NCI-H82 (cell line): ENCODE data around the gene ZNF276.
A peak's percentile ranks its signal among the peaks of the same experiment; 100 is the strongest.
"Not testable (repeated sequence)": the region's sequence is repeated elsewhere in the genome, so short reads cannot be mapped to it uniquely, and the experiment has no call there.

Source experiments
- DNase-seq: peaks from one replicate; lab custom pipeline; 2025; lab: John Stamatoyannopoulos, UW

The ZNF276 gene

GRCh38 chr16:89720813-89721545 lies at the start of gene ZNF276, which contains the start of gene VPS9D1:
TSS of gene ZNF276 (plus strand) at chr16:89721537. CDS start at chr16:89721641, 104 bp downstream.
TSS of gene VPS9D1 (minus strand) at chr16:89720898. CDS start at chr16:89720861, 37 bp downstream.
- peak; percentile 89 for DNase-seq

- DNase-seq: not testable (repeated sequence)
These were observed 49.8 kb upstream of the ZNF276 start for GRCh38 chr16:89671565-89671964.

GRCh38 chr16:89672177-89672941 lies 49.0 kb upstream of the ZNF276 start:
- DNase-seq: no peak

GRCh38 chr16:89678258-89678657 lies 43.1 kb upstream of the ZNF276 start:
- no peak for DNase-seq

DNA sequence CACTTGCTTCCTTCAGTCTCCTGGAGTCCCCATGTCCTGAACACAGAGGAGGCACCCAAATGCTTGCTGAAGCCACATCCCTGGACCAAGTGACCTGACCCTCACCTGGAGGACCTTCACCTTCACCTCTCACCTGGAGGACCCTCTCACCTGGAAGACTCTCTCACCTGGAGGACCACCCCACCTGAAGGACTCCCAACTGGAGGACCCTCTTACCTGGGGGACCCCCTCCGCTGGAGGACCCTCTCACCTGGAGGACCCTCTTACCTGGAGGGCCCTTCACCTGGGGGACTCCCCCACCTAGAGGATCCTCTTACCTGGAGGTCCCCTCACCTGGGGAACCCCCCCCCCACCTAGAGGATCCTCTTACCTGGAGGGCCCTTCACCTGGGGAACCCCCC lies 35.4 kb upstream of the ZNF276 start:
- DNase-seq: no peak

DNA sequence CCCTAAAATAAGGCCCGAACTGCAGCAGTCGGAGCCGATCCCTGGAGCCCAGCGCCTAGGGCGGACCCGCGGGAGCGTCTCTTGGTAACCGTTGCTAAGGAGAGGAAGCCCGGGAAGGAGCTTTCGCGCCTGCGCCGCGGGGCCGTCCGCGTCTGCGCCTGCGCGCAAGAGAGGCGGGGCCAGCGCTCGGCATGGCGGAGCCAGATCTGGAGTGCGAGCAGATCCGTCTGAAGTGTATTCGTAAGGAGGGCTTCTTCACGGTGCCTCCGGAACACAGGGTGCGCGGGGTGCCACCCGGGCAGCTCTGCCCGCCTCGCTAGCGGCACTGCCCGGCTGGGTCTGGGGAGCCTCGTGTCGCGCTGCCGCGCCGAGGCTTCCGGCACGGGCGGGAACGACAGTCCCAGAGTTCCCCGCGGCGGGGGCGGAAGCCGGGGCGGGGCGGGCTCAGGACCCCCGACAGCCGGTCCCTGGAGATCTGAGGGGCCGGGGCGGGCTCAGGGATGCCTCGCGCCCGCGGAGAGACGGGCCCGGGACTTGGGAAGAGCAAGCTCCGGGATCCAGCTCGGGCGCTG lies 34.7 kb upstream of the ZNF276 start, which contains the start of gene CDK10:
CDK10 (plus strand) TSS at position 170 of the 572 bp plus-strand sequence; CDS start at position 192, 22 bp downstream.
- DNase-seq: peak; percentile 92

DNA sequence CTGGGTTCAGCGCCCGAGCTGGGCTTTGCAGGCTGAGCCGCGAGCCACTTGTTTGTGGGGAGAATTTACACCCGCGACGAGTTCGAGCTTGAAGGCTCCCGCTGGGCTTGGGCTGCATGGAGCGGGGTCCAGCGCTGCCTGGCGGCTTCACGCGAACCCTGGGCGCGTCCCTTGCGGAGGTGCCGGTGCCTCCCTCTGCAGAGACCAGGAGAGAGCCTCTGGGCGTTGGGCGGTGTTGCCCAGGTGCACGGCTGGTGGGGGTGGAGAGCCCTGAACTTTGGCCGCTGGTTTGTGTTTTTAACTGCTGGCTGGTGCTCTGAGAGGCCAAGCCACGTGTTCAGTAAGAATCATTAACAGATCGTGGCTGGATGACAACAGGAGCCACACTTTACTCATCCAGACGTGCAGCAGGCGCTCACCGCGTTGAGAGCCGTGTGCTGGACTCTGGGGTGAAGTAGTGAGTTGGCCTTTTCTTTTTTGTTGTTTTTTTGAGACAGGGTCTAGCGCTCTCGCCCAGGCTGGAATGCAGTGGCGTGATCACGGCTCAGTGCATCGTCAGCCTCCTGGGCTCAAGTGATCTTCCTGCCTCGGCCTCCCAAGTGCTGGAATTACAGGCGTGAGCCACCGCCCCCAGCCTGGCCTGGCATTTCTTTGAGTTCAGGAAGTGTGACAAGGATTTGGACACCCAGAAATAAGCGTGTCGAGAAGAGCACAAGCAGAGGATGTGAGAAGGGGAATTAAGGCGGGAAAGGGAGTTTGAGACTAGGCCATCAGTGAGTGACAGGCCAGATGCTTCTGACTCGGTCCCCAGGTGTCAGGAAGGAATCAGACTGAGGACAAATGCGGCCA lies 34.0 kb upstream of the ZNF276 start:
- peak; percentile 33 for DNase-seq

- DNase-seq: no peak
These were observed 32.9 kb upstream of the ZNF276 start for GRCh38 chr16:89688395-89688794.

DNA sequence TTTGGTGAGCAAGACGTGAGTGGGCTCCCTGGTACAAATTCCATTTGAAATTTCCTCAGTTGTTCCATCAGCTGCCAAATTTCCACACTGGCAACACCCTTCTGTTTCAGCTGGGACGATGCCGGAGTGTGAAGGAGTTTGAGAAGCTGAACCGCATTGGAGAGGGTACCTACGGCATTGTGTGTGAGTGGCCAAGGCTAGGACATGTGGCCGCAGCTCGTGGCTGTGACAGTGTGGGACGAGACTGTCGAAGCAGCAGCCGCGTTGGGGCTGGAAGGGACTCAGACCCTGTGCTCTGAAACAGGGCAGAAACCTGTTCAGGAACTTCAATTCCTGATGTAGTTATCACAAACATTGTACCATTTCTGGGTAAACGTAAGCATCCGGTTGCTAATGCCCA lies 32.2 kb upstream of the ZNF276 start:
- DNase-seq: no peak

- DNase-seq: not testable (repeated sequence)
These were observed 31.7 kb upstream of the ZNF276 start for GRCh38 chr16:89689621-89690020.

DNA sequence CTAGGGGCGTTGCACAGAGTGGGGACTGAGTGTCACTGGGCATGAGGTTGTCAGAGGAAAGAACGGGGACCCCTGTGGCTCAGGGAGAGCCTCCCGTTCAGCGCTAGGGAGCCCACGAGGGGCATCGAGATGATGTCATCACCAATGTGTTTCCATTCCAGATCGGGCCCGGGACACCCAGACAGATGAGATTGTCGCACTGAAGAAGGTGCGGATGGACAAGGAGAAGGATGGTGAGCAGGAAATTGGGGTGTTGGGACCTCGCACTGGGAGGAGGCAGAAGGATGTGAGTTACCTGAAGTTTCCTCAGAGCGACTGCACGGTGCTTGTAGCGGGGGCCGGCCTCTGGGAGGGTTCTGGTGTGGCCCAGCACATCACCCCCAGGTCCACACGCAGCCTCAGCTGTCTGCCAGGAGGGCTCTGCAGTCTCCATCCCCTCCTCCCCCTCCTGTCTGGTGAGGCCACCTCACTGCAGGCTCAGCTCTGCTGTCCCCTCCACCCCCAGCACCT lies 30.9 kb upstream of the ZNF276 start:
- DNase-seq: no peak

DNA sequence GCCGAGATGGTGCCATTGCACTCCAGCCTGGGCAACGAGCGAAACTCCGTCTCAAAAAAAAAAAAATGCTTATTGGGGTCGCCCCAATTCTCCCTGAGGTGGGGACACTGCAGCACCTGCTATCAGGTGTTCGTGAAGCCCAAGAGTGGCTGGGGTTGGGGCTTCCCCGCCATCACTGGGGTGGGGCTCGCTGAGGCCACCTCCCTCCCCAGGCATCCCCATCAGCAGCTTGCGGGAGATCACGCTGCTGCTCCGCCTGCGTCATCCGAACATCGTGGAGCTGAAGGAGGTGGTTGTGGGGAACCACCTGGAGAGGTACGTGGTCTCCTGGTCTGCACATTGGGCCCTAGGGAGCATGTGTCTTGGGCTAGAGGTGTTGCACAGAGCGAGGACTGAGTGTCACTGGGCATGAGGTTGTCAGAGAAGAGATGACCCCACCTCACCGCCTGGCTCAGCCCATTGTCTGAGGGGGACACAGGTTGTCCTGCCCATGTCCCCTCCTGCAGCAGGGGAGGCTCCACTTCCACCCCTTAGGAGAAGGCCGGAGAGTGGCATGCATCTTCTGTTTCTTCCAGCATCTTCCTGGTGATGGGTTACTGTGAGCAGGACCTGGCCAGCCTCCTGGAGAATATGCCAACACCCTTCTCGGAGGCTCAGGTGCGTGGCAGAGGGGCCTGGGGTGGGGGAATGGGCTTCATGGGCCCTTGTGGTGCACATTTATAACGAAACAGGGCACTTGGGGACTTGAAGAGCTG lies 29.9 kb upstream of the ZNF276 start:
- DNase-seq: no peak

DNA sequence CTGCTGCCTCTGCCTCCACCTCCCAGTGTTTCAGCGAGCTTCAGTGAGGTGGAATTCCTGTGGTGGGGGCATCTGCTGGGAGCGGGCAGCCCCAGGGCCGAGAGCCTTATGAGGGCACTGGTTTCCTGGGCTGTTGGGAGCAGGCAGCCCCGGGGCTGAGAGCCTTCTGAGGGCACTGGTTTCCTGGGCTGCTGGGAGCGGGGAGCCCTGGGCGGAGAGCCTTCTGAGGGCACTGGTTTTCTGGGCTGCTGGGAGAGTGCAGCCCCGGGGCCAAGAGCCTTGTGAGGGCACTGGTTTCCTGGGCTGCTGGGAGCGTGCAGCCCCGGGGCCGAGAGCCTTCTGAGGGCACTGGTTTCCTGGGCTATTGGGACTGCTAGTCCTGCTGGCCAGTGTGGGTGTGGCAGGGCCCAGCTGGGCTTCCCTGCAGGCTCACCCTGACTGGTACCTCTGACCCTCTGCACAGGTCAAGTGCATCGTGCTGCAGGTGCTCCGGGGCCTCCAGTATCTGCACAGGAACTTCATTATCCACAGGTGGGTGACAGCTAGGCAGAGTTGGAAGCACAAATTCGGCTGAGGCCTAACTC lies 29.3 kb upstream of the ZNF276 start:
- DNase-seq: no peak

GRCh38 chr16:89693289-89693731 lies 28.0 kb upstream of the ZNF276 start:
- no peak for DNase-seq

DNA sequence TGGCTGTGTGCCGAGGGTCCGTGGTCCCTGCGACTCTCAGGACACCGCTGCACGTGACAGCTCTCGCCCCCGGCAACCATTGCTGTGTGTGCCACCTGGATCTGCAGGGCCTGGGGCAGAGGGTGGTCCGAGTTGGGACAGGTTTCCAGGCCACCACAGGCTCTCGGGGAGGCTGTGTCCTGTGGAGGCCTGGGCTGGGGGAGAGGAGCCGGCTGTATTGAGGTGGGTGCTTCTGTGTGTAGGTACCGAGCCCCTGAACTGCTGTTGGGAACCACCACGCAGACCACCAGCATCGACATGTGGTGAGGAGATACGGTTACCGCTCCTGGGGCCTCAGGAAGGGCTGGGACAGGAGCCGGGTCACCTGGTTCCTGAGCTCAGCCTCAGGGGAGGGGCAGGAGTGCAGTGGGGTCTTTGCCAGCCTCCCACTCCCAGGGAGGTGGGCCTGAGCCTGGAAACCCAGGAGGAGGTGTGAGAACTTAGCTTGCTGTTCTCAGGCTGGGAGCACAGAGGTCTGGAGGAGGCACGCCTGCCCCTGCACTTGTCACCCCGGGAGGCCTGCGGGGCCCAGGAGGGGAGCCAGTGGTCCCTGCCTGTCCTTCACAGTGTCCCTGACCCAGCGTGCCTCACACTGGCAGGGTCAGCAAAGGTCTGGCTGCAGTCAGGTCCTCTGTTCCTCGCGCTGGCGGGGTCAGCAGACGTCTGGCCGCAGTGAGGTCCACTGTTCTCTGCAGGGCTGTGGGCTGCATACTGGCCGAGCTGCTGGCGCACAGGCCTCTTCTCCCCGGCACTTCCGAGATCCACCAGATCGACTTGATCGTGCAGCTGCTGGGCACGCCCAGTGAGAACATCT lies 27.2 kb upstream of the ZNF276 start:
- no peak for DNase-seq

- DNase-seq: not testable (repeated sequence)
These were observed 26.6 kb upstream of the ZNF276 start for GRCh38 chr16:89694784-89695085.

DNA sequence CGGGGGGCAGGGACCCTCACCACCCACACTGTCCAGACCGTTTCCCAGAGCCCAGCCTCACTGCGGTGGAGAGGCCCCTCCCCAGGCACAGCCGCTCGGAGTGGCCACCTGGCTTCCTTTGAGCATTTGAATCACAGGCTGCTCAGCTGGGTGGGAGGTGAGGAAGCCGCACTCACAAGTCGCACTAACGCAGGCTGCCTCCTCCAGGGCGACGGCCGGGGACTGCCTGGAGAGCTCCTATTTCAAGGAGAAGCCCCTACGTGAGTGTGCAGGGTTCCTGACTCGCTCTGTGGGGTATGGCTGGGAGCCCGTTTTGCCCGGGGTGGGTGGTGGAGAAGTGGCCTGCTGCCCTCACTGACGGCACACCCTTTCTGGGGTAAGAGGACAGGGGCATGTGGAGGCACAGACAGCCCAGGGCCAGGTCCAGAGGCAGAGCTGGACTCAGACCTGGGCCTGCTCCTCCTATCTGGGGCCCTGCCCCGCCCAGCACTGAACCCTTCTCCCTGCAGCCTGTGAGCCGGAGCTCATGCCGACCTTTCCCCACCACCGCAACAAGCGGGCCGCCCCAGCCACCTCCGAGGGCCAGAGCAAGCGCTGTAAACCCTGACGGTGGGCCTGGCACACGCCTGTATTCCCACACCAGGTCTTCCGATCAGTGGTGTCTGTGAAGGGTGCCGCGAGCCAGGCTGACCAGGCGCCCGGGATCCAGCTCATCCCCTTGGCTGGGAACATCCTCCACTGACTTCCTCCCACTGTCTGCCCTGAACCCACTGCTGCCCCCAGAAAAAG lies 26.1 kb upstream of the ZNF276 start:
- DNase-seq: no peak

- no peak for DNase-seq
These were observed 25.3 kb upstream of the ZNF276 start for GRCh38 chr16:89695875-89696669.
